Heart right ventricle (tissue), 16 donors: ENCODE results near the gene NDUFA3. TPM values are rescaled to one million over a fixed set of nuclear protein-coding genes. Genes with fewer than 3 reads are reported as not detected.

ENCODE experiments used
- ATAC-seq, 8 donors: fragments of 200-7000 bp; cut with Tn5 transposase; one replicate each; pipeline ENCODE4 v1.9.1; 2020; ENCODE audit warnings: mild to moderate bottlenecking in 8 of 8, moderate library complexity in 8 of 8, moderate number of reproducible peaks in 1 of 8
- DNase-seq, 2 donors: peaks; one replicate each; pipeline ENCODE4 v3.0.0-alpha.2; 2020
- H3K27ac ChIP-seq, 10 donors: fragments of 200-600 bp; sonication (generic) in 2 of 10; one replicate each; pipeline versions ENCODE4 v1.5.0 to v1.8.0; 2020 to 2022; ENCODE audit warnings: mild to moderate bottlenecking in 3 of 10
- H3K27me3 ChIP-seq, 7 donors: fragments of 200-600 bp; one replicate each; pipeline ENCODE4 v1.8.0; 2021 to 2022; ENCODE audit warnings: mild to moderate bottlenecking in 2 of 7
- H3K36me3 ChIP-seq, 9 donors: fragments of 200-600 bp; sonication (generic) in 1 of 9; one replicate each; pipeline versions ENCODE4 v1.5.0 to v1.8.0; 2020 to 2022; ENCODE audit warnings: mild to moderate bottlenecking in 2 of 9
- H3K4me1 ChIP-seq, 9 donors: fragments of 200-600 bp; sonication (generic) in 1 of 9; one replicate each; pipeline versions ENCODE4 v1.5.0 to v1.8.0; 2020 to 2022; ENCODE audit warnings: mild to moderate bottlenecking in 4 of 9
- H3K4me3 ChIP-seq, 10 donors: fragments of 200-600 bp; sonication (generic) in 2 of 10; one replicate each; pipeline versions ENCODE4 v1.5.0 to v1.8.0; 2020 to 2022; ENCODE audit warnings: mild to moderate bottlenecking in 7 of 10, moderate library complexity in 2 of 10
- H3K9me3 ChIP-seq, 11 donors: fragments of 200-600 bp in 10 of 11; sonication (generic) in 2 of 11; one replicate each; pipeline versions ENCODE4 v1.5.0 to v1.8.0; 2013 to 2022; ENCODE audit warnings: mild to moderate bottlenecking in 2 of 11, control low read depth in 1 of 11, moderate library complexity in 1 of 11
- CTCF ChIP-seq, 9 donors: fragments of 200-600 bp; sonication (generic) in 2 of 9; IDR thresholded peaks; one replicate each; pipeline versions ENCODE4 v1.5.0 to v1.8.0; 2021 to 2022; ENCODE audit warnings: antibody characterized with exemption in 9 of 9, mild to moderate bottlenecking in 5 of 9, moderate library complexity in 1 of 9
- WGBS, 2 donors: extraction: QIAGEN DNeasy Blood & Tissue Kit; methylation state at CpG; one replicate each; pipeline ENCODE4 v1.1.7; 2013; ENCODE audit warnings: inconsistent platforms in 1 of 2; 5-methylcytosine and 5-hydroxymethylcytosine counted together
- intact Hi-C, 10 donors: fragments of 100-400 bp; cut with DNase I; formaldehyde crosslinking; loops; one replicate each; pipeline versions ENCODE4 v1.11.1 to v1.14.2; 2022
- polyA plus RNA-seq, 2 donors: library from polyadenylated mRNA; stranded (reverse); fragments of 200-250 nt; gene quantifications; one replicate each; pipeline ENCODE4 v1.2.3, GENCODE V29; 2013
- total RNA-seq, 10 donors: library from RNA; stranded (reverse); fragmentation: NEBNext Ultra II Directional in 3 of 10; extraction: Animal tissue kit (Norgen Biotek cat#: 25700) in 3 of 10; gene quantifications; one replicate each; pipeline versions ENCODE4 v1.2.1 to v1.2.4, GENCODE V29; 2021 to 2023
- donor health status: Arrhythmogenic right ventricular cardiomyopathy.
- donor health status: ischemic (EF 13 %, LVEDD 7.1; RV severe dilation, severe dysfunction).
- donor health status: healthy with polysubstance abuse.
- donor health status: DM: no; HTN: yes; CAD: no.
- donor health status: DM: no; HTN: no; CAD: no.
- donor health status: ischemic (EF 25% LVEDD 6.9; RV normal size, moderate dysfunction).
- donor health status: ischemic (EF 25% LVEDD 5.7; RV mildly dilated, moderate dysfunction).
- donor health status: healthy.
- donor health status: DM: yes; HTN: yes; CAD: no.
- donor health status: Ischemic cardiomyopathy.
- donor health status: ischemic (EF 35%, LVEDD 5.7; RV mildly dilated, moderate dysfunction).
- donor health status: nonischemic (EF 11% LVEDD 7.7; RV severe dilation, severe dysfunction).
- donor health status: DM: yes; HTN: yes; CAD: no.
- donor health status: PGD.
- donor health status: ischemic (EF 29% LVEDD 5.4; RV normal size, mild dysfunction).
- donor health status: nonischemic (EF 23%, LVEDD 6.1; RV moderate dilation, normal function).

Gene NDUFA3
- total and polyA plus RNA-seq, 12 donors: 239 to 3,395 (median 360) TPM

GRCh38 chr19:54156490-54156889 lies 53.8 kb downstream of the NDUFA3 start:
- Histone ChIP-seq H3K27me3 (no peaks in the 10 kb centered on the region), H3K4me3 (no peak overlapping the region), H3K4me1 (peaks cover 4 to 49% (median 26%) of the 10 kb centered on the region in 9 donors), H3K36me3 (peaks cover 0 to 71% (median 68%) of the 10 kb centered on the region in 9 donors), H3K9me3 (no peaks in the 10 kb centered on the region), H3K27ac (no peak overlapping the region)
- ATAC-seq (no peak), DNase-seq (no peak)
- 74 to 76% methylated on average over 11 of the region's 11 CpGs for WGBS, 2 donors
- TF ChIP-seq CTCF (IDR thresholded peaks at IDR 0.05): no peak
- intact Hi-C loops: loop anchor here in 1 of 10 donors (5.0 kb wide), 1 partner anchor 46 kb away; the partner anchor contains the start of gene RPS9

- Histone ChIP-seq H3K27me3 (no peaks in the 10 kb centered on the region), H3K36me3 (peaks cover 0 to 66% (median 63%) of the 10 kb centered on the region in 9 donors), H3K27ac (no peak overlapping the region), H3K4me3 (no peak overlapping the region), H3K9me3 (no peaks in the 10 kb centered on the region), H3K4me1 (peaks cover 4 to 54% (median 26%) of the 10 kb centered on the region in 9 donors)
- DNase-seq (no peak), ATAC-seq (no peak)
- intact Hi-C loops: loop anchor here in 1 of 10 donors (5.0 kb wide), 1 partner anchor 45 kb away; the partner anchor contains the start of gene RPS9
- 96 to 97% methylated on average over 3 of the region's 3 CpGs for WGBS, 2 donors
- no peak for TF ChIP-seq CTCF (IDR thresholded peaks at IDR 0.05)
These were observed 54.3 kb downstream of the NDUFA3 start for GRCh38 chr19:54156953-54157352.

Other genes starting within 250 kb of the NDUFA3 start
- 100 to 1,000 TPM in 9 of 10 donors, 10 to 100 TPM in 1; 87.4 to 265 (median 135) TPM for gene MYADM, start 235.0 kb upstream of the NDUFA3 start, total RNA-seq
- gene MYADM, start 235.0 kb upstream of the NDUFA3 start, polyA plus RNA-seq: 10 to 100 TPM; 53.7 to 97.1 TPM
- not detected for gene PRKCG, start 220.7 kb upstream of the NDUFA3 start, total RNA-seq
- under 1 TPM in 1 of 2 donors, not detected in 1; 0.07 TPM for gene PRKCG, start 220.7 kb upstream of the NDUFA3 start, polyA plus RNA-seq
- not detected for gene CACNG7, start 193.6 kb upstream of the NDUFA3 start, total RNA-seq
- gene CACNG7, start 193.6 kb upstream of the NDUFA3 start, polyA plus RNA-seq: not detected
- under 1 TPM in 9 of 10 donors, not detected in 1; 0.07 to 0.31 (median 0.14) TPM for gene CACNG8, start 139.9 kb upstream of the NDUFA3 start, total RNA-seq
- under 1 TPM; 0.03 to 0.22 TPM for gene CACNG8, start 139.9 kb upstream of the NDUFA3 start, polyA plus RNA-seq
- not detected for gene CACNG6, start 111.2 kb upstream of the NDUFA3 start, total RNA-seq
- gene CACNG6, start 111.2 kb upstream of the NDUFA3 start, polyA plus RNA-seq: not detected
- under 1 TPM in 2 of 10 donors, not detected in 8; 0.33 to 0.60 TPM for gene VSTM1, start 39.0 kb upstream of the NDUFA3 start, total RNA-seq
- gene VSTM1, start 39.0 kb upstream of the NDUFA3 start, polyA plus RNA-seq: not detected
- gene TARM1, start 21.5 kb upstream of the NDUFA3 start, total RNA-seq: not detected
- gene TARM1, start 21.5 kb upstream of the NDUFA3 start, polyA plus RNA-seq: not detected
- gene OSCAR, start 2.1 kb upstream of the NDUFA3 start, total RNA-seq: 1 to 10 TPM in 3 of 10 donors, under 1 TPM in 6, not detected in 1; 0.23 to 5.3 (median 0.40) TPM
- 1 to 10 TPM in 1 of 2 donors, under 1 TPM in 1; 0.22 to 1.0 TPM for gene OSCAR, start 2.1 kb upstream of the NDUFA3 start, polyA plus RNA-seq
- gene TFPT, start 12.8 kb downstream of the NDUFA3 start, total RNA-seq: 10 to 100 TPM; 11.0 to 16.8 (median 12.9) TPM
- gene TFPT, start 12.8 kb downstream of the NDUFA3 start, polyA plus RNA-seq: 10 to 100 TPM; 26.0 to 33.8 TPM
- 10 to 100 TPM; 35.9 to 46.4 (median 43.0) TPM for gene PRPF31, start 12.9 kb downstream of the NDUFA3 start, total RNA-seq
- gene PRPF31, start 12.9 kb downstream of the NDUFA3 start, polyA plus RNA-seq: 10 to 100 TPM; 52.1 to 52.8 TPM
- 10 to 100 TPM; 16.0 to 25.9 (median 20.9) TPM for gene CNOT3, start 34.9 kb downstream of the NDUFA3 start, total RNA-seq
- 10 to 100 TPM; 14.5 to 27.8 TPM for gene CNOT3, start 34.9 kb downstream of the NDUFA3 start, polyA plus RNA-seq
- gene LENG1, start 56.9 kb downstream of the NDUFA3 start, total RNA-seq: 1 to 10 TPM; 5.4 to 8.4 (median 6.9) TPM
- 10 to 100 TPM; 14.6 to 16.9 TPM for gene LENG1, start 56.9 kb downstream of the NDUFA3 start, polyA plus RNA-seq
- 1 to 10 TPM in 9 of 10 donors, under 1 TPM in 1; 0.59 to 5.5 (median 2.1) TPM for gene TMC4, start 70.3 kb downstream of the NDUFA3 start, total RNA-seq
- gene TMC4, start 70.3 kb downstream of the NDUFA3 start, polyA plus RNA-seq: 10 to 100 TPM in 1 of 2 donors, 1 to 10 TPM in 1; 1.6 to 11.6 TPM
- 10 to 100 TPM; 12.3 to 29.4 (median 15.5) TPM for gene MBOAT7, start 86.7 kb downstream of the NDUFA3 start, total RNA-seq
- gene MBOAT7, start 86.7 kb downstream of the NDUFA3 start, polyA plus RNA-seq: 10 to 100 TPM in 1 of 2 donors, 1 to 10 TPM in 1; 7.7 to 17.0 TPM
- gene TSEN34, start 88.5 kb downstream of the NDUFA3 start, total RNA-seq: 10 to 100 TPM; 12.1 to 24.0 (median 19.3) TPM
- gene TSEN34, start 88.5 kb downstream of the NDUFA3 start, polyA plus RNA-seq: 10 to 100 TPM in 1 of 2 donors, 1 to 10 TPM in 1; 5.6 to 38.0 TPM
- gene RPS9, start 98.0 kb downstream of the NDUFA3 start, total RNA-seq: 100 to 1,000 TPM; 550 to 734 (median 603) TPM
- gene RPS9, start 98.0 kb downstream of the NDUFA3 start, polyA plus RNA-seq: 1,000 to 10,000 TPM; 1,335 to 2,571 TPM
- 10 to 100 TPM in 1 of 10 donors, 1 to 10 TPM in 6, under 1 TPM in 3; 0.71 to 18.3 (median 2.0) TPM for gene LILRB3, start 120.2 kb downstream of the NDUFA3 start, total RNA-seq
- 1 to 10 TPM; 2.5 TPM for gene LILRB3, start 120.2 kb downstream of the NDUFA3 start, polyA plus RNA-seq
- gene LILRA6, start 139.9 kb downstream of the NDUFA3 start, total RNA-seq: 1 to 10 TPM in 6 of 10 donors, under 1 TPM in 3, not detected in 1; 0.48 to 9.4 (median 1.3) TPM
- 1 to 10 TPM; 1.1 to 1.5 TPM for gene LILRA6, start 139.9 kb downstream of the NDUFA3 start, polyA plus RNA-seq
- 10 to 100 TPM in 2 of 10 donors, 1 to 10 TPM in 8; 1.6 to 10.6 (median 3.2) TPM for gene LILRB5, start 154.4 kb downstream of the NDUFA3 start, total RNA-seq
- gene LILRB5, start 154.4 kb downstream of the NDUFA3 start, polyA plus RNA-seq: 1 to 10 TPM; 1.8 to 9.1 TPM
- gene LILRB2, start 178.3 kb downstream of the NDUFA3 start, total RNA-seq: 10 to 100 TPM in 1 of 10 donors, 1 to 10 TPM in 9; 1.1 to 20.1 (median 2.0) TPM
- 1 to 10 TPM; 2.6 to 2.8 TPM for gene LILRB2, start 178.3 kb downstream of the NDUFA3 start, polyA plus RNA-seq
- 1 to 10 TPM in 6 of 10 donors, under 1 TPM in 4; 0.26 to 8.5 (median 1.3) TPM for gene LILRA5, start 210.3 kb downstream of the NDUFA3 start, total RNA-seq
- 1 to 10 TPM in 1 of 2 donors, under 1 TPM in 1; 0.37 to 3.7 TPM for gene LILRA5, start 210.3 kb downstream of the NDUFA3 start, polyA plus RNA-seq
- 1 to 10 TPM in 1 of 10 donors, not detected in 9; 1.6 TPM for gene LILRA4, start 236.3 kb downstream of the NDUFA3 start, total RNA-seq
- not detected for gene LILRA4, start 236.3 kb downstream of the NDUFA3 start, polyA plus RNA-seq